GM23338 (cell line): ENCODE results near the gene NEK6. TPM values are rescaled to one million over a fixed set of nuclear protein-coding genes. Genes with fewer than 3 reads are reported as not detected.

ENCODE experiments used
- ATAC-seq: fragments of 200-7000 bp; cut with Tn5 transposase; 3 replicates; pipeline ENCODE4 v1.9.1; 2020
- DNase-seq: peaks from one replicate; pipeline ENCODE4 v3.0.0-alpha.2; 2015; ENCODE audit warnings: low spot score
- H2AFZ ChIP-seq: fragments of 200-600 bp; sonication (generic); 2 replicates; pipeline ENCODE4 v1.8.0; 2016; ENCODE audit warnings: antibody characterized with exemption, mild to moderate bottlenecking, moderate library complexity
- H3F3A ChIP-seq: fragments of 200-600 bp; sonication (generic); replicated peaks from 2 replicates; pipeline ENCODE4 v1.8.0; 2017; ENCODE audit warnings: antibody characterized with exemption, mixed run types, low read depth
- H3K27ac ChIP-seq: fragments of 200-600 bp; sonication (generic); 2 replicates; pipeline ENCODE4 v1.6.1; 2016; ENCODE audit warnings: low read depth
- H3K27me3 ChIP-seq: fragments of 200-600 bp; sonication (generic); 2 replicates; pipeline ENCODE4 v1.8.0; 2016; ENCODE audit warnings: mild to moderate bottlenecking, mixed run types, moderate library complexity; ENCODE audit not compliant: insufficient read depth
- H3K36me3 ChIP-seq: fragments of 200-600 bp; sonication (generic); 2 replicates; pipeline ENCODE4 v1.8.0; 2016; ENCODE audit warnings: mild to moderate bottlenecking; ENCODE audit not compliant: insufficient read depth
- H3K4me1 ChIP-seq: fragments of 200-600 bp; sonication (generic); 2 replicates; pipeline ENCODE4 v1.8.0; 2016; ENCODE audit warnings: mild to moderate bottlenecking, moderate library complexity; ENCODE audit not compliant: insufficient read depth
- H3K4me2 ChIP-seq: fragments of 200-600 bp; sonication (generic); 2 replicates; pipeline ENCODE4 v1.7.1; 2017; ENCODE audit warnings: mixed run types
- H3K4me3 ChIP-seq: fragments of 200-600 bp; sonication (generic); 2 replicates; pipeline ENCODE4 v1.6.1; 2016; ENCODE audit warnings: mixed run types
- H3K79me2 ChIP-seq: fragments of 200-600 bp; sonication (generic); replicated peaks from 2 replicates; pipeline ENCODE4 v1.8.0; 2017; ENCODE audit warnings: mild to moderate bottlenecking; ENCODE audit not compliant: insufficient read depth
- H3K9me2 ChIP-seq: fragments of 200-600 bp; sonication (generic); 2 replicates; pipeline ENCODE4 v1.8.0; 2017; ENCODE audit not compliant: insufficient read depth
- H4K20me1 ChIP-seq: fragments of 200-600 bp; sonication (generic); replicated peaks from 2 replicates; pipeline ENCODE4 v1.8.0; 2017; ENCODE audit warnings: mild to moderate bottlenecking; ENCODE audit not compliant: insufficient read depth
- H3K27ac Mint-ChIP-seq: 2 replicates; pipeline ENCODE4 v1.8.0; 2020; ENCODE audit warnings: inconsistent platforms, mild to moderate bottlenecking, moderate library complexity, mixed read lengths
- H3K27me3 Mint-ChIP-seq: 3 replicates; pipeline ENCODE4 v1.8.0; 2022; ENCODE audit warnings: low read depth, mild to moderate bottlenecking, moderate library complexity, mixed read lengths, inconsistent platforms; ENCODE audit not compliant: insufficient read depth, poor library complexity
- H3K36me3 Mint-ChIP-seq: 3 replicates; pipeline ENCODE4 v1.8.0; 2021; ENCODE audit warnings: low read depth, mild to moderate bottlenecking, inconsistent platforms, moderate library complexity, mixed read lengths
- H3K4me1 Mint-ChIP-seq: 3 replicates; pipeline ENCODE4 v1.8.0; 2020; ENCODE audit warnings: mild to moderate bottlenecking, inconsistent platforms, mixed read lengths
- H3K4me3 Mint-ChIP-seq: 3 replicates; pipeline ENCODE4 v1.8.0; 2021; ENCODE audit warnings: moderate library complexity, mild to moderate bottlenecking, inconsistent platforms, mixed read lengths
- H3K9me3 Mint-ChIP-seq: 3 replicates; pipeline ENCODE4 v1.8.0; 2020; ENCODE audit warnings: moderate library complexity, mild to moderate bottlenecking, inconsistent platforms, mixed read lengths
- CREB1 ChIP-seq: fragments of 250-450 bp; sonication (Bioruptor Pico); IDR thresholded peaks from 2 replicates; pipeline ENCODE4 v1.5.0; 2020; ENCODE audit warnings: low read depth, mild to moderate bottlenecking, moderate library complexity
- CTCF ChIP-seq, 2 experiments: fragments of 200-600 bp in 1 of 2; sonication (generic) in 1 of 2; conservative IDR thresholded peaks; 2 replicates each; pipeline versions ENCODE4 v1.5.1 to v1.6.1; 2016 to 2017; ENCODE audit warnings: antibody characterized with exemption in 2 of 2, low read depth in 2 of 2, mild to moderate bottlenecking in 2 of 2, moderate library complexity in 1 of 2
- ETS1 ChIP-seq: IDR thresholded peaks from 2 replicates; pipeline ENCODE4 v1.6.1; 2016; ENCODE audit warnings: antibody characterized with exemption
- EZH2 ChIP-seq: fragments of 200-600 bp; sonication (generic); IDR thresholded peaks from one replicate; pipeline ENCODE4 v1.8.0; 2017; ENCODE audit warnings: antibody characterized with exemption, mild to moderate bottlenecking, low read depth; ENCODE audit not compliant: unreplicated experiment
- EZH2phosphoT487 ChIP-seq: fragments of 200-600 bp; sonication (generic); IDR thresholded peaks from one replicate; pipeline ENCODE4 v1.8.1; 2018; ENCODE audit warnings: antibody characterized with exemption; ENCODE audit not compliant: unreplicated experiment
- JUNB ChIP-seq: IDR thresholded peaks from one replicate; pipeline ENCODE4 v1.6.1; 2016; ENCODE audit warnings: antibody characterized with exemption; ENCODE audit not compliant: unreplicated experiment
- NANOG ChIP-seq: IDR thresholded peaks from 2 replicates; pipeline ENCODE4 v1.6.1; 2016; ENCODE audit warnings: antibody characterized with exemption, borderline replicate concordance
- POLR2AphosphoS5 ChIP-seq: IDR thresholded peaks from 2 replicates; pipeline ENCODE4 v1.6.1; 2016; ENCODE audit warnings: antibody characterized with exemption, low read depth
- REST ChIP-seq: IDR thresholded peaks from one replicate; pipeline ENCODE4 v1.6.1; 2018; ENCODE audit warnings: antibody characterized with exemption; ENCODE audit not compliant: unreplicated experiment
- STAT1 ChIP-seq: IDR thresholded peaks from one replicate; pipeline ENCODE4 v1.6.1; 2016; ENCODE audit warnings: antibody characterized with exemption; ENCODE audit not compliant: unreplicated experiment
- ZNF114 ChIP-seq: fragments of 250-450 bp; sonication (Bioruptor Pico); IDR thresholded peaks from 2 replicates; pipeline ENCODE4 v1.5.0; 2020; ENCODE audit warnings: mild to moderate bottlenecking, moderate library complexity
- ZNF331 ChIP-seq: fragments of 250-450 bp; sonication (Bioruptor Pico); IDR thresholded peaks from 2 replicates; pipeline ENCODE4 v1.5.0; 2020; ENCODE audit warnings: low read depth, mild to moderate bottlenecking, moderate library complexity
- polyA plus RNA-seq: library from polyadenylated mRNA; unstranded; fragments of >200 nt; fragmentation: Nextera tagmentation; extraction: Ambion mirVana; gene quantifications from 2 replicates; pipeline ENCODE4 v1.2.1, GENCODE V29; 2016
- total RNA-seq: library from RNA; depleted of rRNA; stranded (reverse); fragments of >200 nt; shearing (Covaris generic); gene quantifications from 2 replicates; pipeline ENCODE4 v1.2.3, GENCODE V29; 2014
- TF ChIP-seq, protein P1 (sequence below): fragments of 250-450 bp; sonication (Bioruptor Pico); IDR thresholded peaks from 2 replicates; pipeline ENCODE4 v1.5.0; 2020; ENCODE audit warnings: mild to moderate bottlenecking, moderate library complexity

NEK6 gene
- total and polyA plus RNA-seq, 2 experiments from 2014 or later: 8.1 to 11.2 TPM

DNA sequence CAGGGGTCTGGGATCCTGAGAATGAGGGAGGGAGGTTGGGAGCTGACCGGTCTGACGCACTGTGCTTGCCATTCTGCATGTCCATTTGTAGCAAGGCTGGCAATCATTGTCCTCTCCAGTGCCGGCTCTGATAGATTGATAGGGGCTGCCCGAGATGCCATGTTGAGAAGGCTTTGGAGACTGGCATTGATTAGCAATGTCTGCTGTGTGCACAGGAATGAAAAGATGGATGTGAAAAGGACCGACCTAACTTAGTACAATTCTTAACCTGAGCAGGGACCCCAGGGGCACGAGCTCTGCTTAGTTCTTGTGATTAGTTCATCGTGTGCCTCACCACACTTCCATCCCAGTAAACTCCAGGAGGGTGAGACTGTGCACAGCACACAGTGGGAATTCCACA, 17.0 kb downstream of the NEK6 start:
- Histone ChIP-seq H3K79me2 (peaks cover 7% of the 10 kb centered on the region), H3F3A (no peaks in the 10 kb centered on the region), H3K27me3 (no peaks in the 10 kb centered on the region), H3K4me2 (no peak overlapping the region), H2AFZ (no peak overlapping the region), H3K36me3 (no peaks in the 10 kb centered on the region), H3K9me2 (no peaks in the 10 kb centered on the region), H3K4me1 (no peaks in the 10 kb centered on the region), H3K27ac (no peak overlapping the region), H4K20me1 (peaks cover 5% of the 10 kb centered on the region; the same call in 1 of the 2 replicates), H3K4me3 (no peak overlapping the region)
- ATAC-seq (no peak), DNase-seq (no peak)
- H3K4me1 Mint-ChIP-seq: peaks cover 20% of the 10 kb centered on the region
- H3K36me3 Mint-ChIP-seq: no peaks in the 10 kb centered on the region
- H3K9me3 Mint-ChIP-seq: no peaks in the 10 kb centered on the region
- H3K4me3 Mint-ChIP-seq: no peak overlapping the region
- no peak overlapping the region for H3K27ac Mint-ChIP-seq
- H3K27me3 Mint-ChIP-seq: peaks cover 14% of the 10 kb centered on the region
- TF ChIP-seq STAT1: no peak
- no peak for TF ChIP-seq ZNF331 (CRISPR knock-in tag)
- TF ChIP-seq ZNF114 (CRISPR knock-in tag): no peak
- TF ChIP-seq, protein P1, sequence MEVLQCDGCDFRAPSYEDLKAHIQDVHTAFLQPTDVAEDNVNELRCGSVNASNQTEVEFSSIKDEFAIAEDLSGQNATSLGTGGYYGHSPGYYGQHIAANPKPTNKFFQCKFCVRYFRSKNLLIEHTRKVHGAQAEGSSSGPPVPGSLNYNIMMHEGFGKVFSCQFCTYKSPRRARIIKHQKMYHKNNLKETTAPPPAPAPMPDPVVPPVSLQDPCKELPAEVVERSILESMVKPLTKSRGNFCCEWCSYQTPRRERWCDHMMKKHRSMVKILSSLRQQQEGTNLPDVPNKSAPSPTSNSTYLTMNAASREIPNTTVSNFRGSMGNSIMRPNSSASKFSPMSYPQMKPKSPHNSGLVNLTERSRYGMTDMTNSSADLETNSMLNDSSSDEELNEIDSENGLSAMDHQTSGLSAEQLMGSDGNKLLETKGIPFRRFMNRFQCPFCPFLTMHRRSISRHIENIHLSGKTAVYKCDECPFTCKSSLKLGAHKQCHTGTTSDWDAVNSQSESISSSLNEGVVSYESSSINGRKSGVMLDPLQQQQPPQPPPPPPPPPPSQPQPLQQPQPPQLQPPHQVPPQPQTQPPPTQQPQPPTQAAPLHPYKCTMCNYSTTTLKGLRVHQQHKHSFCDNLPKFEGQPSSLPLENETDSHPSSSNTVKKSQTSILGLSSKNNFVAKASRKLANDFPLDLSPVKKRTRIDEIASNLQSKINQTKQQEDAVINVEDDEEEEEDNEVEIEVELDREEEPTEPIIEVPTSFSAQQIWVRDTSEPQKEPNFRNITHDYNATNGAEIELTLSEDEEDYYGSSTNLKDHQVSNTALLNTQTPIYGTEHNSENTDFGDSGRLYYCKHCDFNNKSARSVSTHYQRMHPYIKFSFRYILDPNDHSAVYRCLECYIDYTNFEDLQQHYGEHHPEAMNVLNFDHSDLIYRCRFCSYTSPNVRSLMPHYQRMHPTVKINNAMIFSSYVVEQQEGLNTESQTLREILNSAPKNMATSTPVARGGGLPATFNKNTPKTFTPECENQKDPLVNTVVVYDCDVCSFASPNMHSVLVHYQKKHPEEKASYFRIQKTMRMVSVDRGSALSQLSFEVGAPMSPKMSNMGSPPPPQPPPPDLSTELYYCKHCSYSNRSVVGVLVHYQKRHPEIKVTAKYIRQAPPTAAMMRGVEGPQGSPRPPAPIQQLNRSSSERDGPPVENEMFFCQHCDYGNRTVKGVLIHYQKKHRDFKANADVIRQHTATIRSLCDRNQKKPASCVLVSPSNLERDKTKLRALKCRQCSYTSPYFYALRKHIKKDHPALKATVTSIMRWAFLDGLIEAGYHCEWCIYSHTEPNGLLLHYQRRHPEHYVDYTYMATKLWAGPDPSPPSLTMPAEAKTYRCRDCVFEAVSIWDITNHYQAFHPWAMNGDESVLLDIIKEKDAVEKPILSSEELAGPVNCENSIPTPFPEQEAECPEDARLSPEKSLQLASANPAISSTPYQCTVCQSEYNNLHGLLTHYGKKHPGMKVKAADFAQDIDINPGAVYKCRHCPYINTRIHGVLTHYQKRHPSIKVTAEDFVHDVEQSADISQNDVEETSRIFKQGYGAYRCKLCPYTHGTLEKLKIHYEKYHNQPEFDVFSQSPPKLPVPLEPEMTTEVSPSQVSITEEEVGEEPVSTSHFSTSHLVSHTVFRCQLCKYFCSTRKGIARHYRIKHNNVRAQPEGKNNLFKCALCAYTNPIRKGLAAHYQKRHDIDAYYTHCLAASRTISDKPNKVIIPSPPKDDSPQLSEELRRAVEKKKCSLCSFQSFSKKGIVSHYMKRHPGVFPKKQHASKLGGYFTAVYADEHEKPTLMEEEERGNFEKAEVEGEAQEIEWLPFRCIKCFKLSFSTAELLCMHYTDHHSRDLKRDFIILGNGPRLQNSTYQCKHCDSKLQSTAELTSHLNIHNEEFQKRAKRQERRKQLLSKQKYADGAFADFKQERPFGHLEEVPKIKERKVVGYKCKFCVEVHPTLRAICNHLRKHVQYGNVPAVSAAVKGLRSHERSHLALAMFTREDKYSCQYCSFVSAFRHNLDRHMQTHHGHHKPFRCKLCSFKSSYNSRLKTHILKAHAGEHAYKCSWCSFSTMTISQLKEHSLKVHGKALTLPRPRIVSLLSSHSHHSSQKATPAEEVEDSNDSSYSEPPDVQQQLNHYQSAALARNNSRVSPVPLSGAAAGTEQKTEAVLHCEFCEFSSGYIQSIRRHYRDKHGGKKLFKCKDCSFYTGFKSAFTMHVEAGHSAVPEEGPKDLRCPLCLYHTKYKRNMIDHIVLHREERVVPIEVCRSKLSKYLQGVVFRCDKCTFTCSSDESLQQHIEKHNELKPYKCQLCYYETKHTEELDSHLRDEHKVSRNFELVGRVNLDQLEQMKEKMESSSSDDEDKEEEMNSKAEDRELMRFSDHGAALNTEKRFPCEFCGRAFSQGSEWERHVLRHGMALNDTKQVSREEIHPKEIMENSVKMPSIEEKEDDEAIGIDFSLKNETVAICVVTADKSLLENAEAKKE (CRISPR knock-in tag): no peak
- no peak for TF ChIP-seq EZH2
- no peak for TF ChIP-seq ETS1
- TF ChIP-seq CTCF (conservative IDR thresholded peaks at IDR 0.05; ENCODE audit: low read depth in 2 of 2): no peak
- no peak for TF ChIP-seq JUNB
- no peak for TF ChIP-seq NANOG
- TF ChIP-seq REST: no peak
- TF ChIP-seq EZH2phosphoT487: no peak
- no peak for TF ChIP-seq CREB1
- TF ChIP-seq POLR2AphosphoS5: no peak
